HTR-8/SVneo (cell line): Measurements from ENCODE around the gene DOCK4.
A peak's percentile ranks its signal among the peaks of the same experiment; 100 is the strongest.

ENCODE experiments used
- DNase-seq: peaks from one replicate; pipeline ENCODE4 v3.0.0; 2011; ENCODE audit warnings: low spot score, mixed read lengths; ENCODE audit not compliant: insufficient read length
- FAIRE-seq: peaks from 2 replicates; lab custom pipeline; 2011; peaks lifted over from hg19 to GRCh38; lab: Jason Lieb, UNC

The DOCK4 gene

DNA sequence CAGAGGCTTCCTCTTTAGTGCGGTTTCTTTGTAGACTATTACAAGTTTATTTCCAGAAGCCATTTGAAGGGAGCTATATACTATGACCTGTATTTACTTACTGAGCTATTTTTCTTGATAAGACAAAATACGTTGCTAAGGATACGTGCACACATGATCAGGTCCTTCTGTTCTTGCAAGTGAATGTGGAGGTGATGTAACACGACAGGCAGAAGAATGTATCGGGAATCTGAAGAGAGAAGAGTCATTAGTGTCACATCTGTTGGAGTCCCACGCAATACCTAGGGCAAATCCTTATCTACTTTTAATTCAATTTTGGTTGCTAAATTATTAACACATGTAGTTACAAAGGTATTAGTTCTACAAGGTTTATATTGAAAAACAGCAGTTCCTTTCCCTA, 359.3 kb downstream of the DOCK4 start:
- FAIRE-seq, result no peak
- DNase-seq, result no peak

DNA sequence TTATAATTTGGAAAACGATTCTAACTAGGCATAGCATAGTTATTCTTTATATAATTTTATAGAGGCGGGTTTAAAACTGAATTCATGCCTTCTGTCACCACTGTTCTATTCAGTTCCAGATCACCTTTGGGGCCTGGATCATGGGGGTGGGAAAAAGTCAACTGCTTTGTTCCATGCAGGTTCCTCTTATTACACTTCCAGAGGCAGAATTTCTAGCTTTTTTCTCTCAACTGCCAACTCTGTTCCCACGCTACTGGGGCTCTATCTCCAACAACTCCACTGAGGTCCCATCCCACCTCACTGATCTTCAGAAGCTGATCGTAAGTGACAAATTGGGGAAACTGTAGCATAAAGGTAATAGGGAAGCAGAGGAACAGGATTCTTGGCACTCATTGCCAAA, 360.3 kb downstream of the DOCK4 start:
- FAIRE-seq (no peak), DNase-seq (no peak)

DNA sequence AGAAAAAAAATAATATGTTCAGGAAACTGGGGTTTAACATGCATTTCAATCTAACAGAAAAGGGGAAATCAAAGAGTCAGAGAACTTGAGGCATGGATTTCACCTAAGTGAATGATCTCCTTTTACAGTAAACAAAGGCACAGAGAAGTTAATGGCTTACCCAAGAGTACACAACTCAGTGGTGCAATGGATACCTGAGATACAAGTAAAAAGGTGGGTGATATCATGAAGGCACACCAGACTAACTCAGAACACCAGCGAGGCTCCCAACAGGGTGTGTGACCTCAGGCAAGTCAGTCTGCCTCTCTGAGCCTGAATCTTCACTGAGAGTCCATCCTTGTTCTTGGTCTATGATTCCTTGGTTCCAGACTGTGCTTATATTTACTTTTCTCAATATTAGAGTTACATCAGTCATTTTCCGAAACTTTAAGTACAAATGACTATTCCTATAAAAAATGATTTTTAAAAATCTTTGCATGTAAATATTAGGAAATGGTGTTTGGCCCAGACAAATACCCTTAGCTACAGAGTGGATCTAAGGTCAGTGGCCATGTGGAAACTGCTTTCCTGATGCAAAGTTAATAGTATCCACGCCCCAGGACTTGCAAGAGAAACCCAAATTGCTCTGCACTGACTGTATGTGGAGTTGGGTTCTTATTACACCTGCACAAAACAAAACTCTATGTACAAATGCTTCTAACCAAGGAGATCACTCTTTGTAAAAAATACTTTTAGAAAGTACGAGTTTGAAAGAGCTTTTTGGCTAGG, 361.1 kb downstream of the DOCK4 start:
- FAIRE-seq, result no peak
- no peak for DNase-seq

DNA sequence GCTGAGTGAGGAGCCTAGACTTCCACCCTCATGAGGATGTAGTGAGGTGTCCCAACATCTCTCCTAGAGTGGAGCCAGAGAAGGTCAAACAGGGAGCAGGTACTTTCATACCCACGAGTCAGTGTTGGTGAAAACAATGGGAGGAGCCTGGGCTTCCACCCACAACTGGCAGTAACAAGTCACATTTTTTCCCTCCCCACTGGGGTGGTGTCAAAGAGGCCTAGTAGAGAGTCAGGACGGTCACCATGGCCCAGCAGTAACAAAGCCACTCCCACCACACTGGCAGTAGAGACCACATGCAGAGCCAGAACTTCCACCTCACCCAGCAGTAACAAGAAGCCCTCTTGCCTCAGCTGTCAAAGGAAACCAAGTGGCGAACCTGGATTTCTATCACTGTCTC, 363.7 kb downstream of the DOCK4 start:
- DNase-seq (no peak), FAIRE-seq (no peak)

DNA sequence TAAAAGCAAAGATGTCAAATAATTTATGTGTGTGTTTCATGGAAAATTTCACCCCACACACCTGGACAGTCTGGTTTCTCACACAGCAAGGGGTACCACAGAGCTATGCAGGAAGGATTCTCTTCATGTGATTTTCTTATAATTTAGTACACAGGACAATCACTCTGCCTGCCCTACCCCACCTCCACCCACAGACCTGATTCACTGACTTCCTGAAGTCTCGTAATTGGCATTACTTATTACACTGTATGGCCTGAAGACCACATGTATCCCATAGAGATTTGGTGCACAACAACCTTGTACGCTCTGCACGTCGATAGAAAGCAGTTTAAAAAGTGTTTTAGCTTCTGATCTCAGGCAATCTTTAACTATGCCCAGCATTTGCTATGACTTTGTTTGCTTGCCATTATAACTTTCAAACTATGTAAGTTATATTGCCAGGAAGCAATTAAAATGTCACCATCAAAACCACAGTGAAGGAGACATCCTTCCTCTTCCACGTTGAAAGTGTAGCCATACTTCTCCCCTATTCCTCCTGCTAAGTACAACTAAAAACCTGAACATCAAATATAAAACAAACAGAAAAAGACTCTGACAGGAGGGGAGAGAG, 364.5 kb downstream of the DOCK4 start:
- DNase-seq, result no peak
- no peak for FAIRE-seq

DNA sequence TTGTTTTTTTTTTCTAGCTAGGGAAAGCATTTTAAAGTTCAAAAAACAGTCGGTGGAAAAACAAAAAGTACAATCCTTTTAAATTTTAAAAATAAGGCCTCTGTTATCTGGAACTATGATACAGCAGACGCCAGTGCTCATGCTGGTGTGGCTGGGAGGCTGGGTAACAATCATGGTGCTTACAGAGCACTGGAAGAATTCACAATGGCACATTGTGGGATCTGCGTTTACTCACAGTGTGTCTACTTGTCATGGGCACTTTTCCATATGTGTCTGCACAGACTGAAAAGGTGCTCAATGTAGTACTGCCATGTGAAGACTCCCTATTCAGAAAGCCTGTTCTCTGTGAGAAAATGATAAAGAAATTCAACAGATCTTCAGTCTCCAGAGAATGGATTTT, 365.7 kb downstream of the DOCK4 start:
- no peak for DNase-seq
- FAIRE-seq, result no peak

DNA sequence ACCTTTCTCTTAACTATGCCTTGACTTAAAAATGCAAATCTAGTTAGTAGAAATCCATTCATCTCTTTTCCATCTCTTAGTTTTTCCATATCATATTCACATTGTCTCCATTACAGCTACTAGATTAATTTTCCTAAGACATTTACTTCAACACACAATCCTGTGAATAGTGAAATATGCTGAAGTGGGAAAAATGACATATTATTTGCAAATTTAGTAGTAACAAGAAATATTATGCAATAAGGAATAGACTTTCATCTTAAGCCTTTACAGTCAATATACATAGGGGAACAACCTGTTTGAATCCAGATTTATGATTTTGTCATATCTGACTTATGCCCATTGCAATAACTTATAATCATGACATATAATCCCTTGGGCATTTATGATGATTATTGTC, 366.9 kb downstream of the DOCK4 start:
- DNase-seq (no peak), FAIRE-seq (no peak)

DNA sequence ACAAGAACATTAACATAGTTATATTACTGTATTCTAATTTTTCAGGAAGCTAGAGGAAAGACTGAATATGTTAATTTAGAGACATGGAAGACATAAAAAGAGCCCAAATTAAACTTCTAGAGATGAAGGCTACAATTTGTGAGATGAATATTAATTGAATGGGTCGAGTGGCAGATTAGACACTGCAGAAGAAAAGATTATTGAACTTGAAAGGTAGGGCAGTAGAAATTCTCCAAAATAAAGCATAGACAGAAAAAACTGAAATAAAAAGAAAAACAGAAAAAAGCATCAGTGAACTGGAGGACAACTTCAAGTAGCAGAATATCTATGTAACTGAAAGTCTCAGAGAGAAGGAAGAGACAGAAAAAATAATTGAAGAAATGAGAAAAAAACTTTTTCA, 369.6 kb downstream of the DOCK4 start:
- FAIRE-seq, result no peak
- DNase-seq, result no peak

DNA sequence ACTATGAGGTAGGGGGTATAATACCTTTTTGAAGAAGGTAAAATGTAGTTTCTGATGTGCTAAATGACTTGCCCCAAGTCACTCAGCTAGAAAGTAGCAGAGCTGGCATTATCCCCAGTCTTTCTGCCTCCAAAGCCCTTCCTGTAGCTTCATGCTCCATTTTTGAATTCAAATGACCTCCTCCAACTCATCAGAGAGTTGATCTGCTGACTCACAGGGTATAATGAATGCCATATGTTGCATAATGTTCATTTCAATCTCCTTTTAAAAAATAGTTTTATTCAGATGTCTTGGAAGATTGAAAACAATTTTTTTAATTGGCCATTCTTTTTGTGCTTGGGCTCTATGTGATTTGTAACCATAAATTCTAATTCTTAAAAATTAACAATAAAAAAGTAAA, 371.1 kb downstream of the DOCK4 start:
- DNase-seq (peak; percentile 11), FAIRE-seq (no peak)

DNA sequence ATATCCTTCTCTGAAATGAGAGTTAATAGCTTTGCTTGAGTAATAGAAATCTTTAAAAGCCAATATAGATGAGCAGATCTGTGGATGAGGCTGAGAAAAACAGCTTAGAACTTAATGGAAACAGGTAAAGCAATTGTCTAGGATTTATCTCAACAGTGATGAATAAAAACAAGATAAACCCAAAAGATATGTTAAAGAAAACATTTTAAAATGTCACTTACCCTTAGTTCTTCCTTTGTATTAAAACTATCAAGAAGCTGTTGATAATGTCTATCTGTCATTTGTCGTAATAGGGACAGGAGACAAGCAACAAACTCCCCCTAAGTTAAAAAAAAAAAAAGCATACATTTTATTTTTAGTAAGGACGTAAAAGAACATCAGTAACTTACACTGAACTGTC, 371.8 kb downstream of the DOCK4 start:
- no peak for FAIRE-seq
- no peak for DNase-seq

DNA sequence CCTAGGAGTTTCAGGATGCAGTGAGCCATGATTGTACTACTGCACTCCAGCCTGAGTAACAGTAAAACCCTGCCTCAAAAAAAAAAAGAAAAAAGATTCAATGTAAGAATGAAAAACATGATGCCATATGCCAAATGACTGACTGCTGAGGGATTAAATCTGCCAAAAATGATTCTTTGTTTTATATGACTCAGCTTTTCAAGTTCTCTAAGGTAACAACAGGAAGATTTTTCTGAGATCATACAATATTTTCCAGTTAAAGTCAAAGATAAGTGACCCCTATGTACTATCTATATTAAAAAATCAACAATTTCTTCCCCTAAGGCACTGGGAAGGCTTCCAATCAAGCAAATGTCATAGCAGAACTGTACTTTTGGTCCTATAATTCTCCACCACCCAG, 372.7 kb downstream of the DOCK4 start:
- FAIRE-seq (no peak), DNase-seq (no peak)

DNA sequence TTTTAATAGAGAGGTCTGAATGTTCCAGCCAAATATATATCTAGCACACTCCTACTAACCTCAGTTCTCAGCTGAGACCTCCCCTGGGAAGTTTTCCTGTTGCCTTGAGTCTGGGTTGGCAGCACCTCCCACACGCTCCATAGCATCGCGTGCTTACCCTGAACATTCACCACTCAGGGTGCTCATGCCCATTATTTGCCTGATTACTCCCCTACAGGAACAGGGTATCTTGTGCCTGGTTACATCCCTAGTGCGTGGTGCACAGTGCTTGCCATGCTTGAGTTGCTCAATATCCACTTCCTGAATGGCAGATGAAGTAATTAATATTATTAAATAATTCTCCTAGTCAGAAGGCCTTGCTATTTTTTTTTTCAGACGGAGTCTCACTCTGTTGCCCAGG, 374.0 kb downstream of the DOCK4 start:
- FAIRE-seq (no peak), DNase-seq (no peak)

DNA sequence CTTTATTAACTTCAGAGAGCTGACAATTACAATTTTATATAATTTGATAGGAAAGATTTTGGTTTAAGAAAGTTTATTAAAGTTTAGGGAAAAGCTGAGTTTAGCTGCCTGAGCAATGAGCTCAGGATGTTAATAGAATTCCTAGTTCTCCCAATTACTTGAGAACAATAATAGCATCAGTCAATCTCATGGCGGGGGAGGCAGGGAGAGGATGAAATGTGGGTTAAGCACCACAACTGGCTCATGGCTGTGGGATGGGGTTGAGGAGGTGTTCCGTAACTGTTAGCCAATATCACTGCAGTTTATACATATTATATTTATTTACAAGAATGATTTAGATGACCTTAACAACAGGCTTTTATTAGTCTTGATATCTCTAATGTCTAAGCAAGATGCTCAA, 377.0 kb downstream of the DOCK4 start:
- no peak for FAIRE-seq
- no peak for DNase-seq

DNA sequence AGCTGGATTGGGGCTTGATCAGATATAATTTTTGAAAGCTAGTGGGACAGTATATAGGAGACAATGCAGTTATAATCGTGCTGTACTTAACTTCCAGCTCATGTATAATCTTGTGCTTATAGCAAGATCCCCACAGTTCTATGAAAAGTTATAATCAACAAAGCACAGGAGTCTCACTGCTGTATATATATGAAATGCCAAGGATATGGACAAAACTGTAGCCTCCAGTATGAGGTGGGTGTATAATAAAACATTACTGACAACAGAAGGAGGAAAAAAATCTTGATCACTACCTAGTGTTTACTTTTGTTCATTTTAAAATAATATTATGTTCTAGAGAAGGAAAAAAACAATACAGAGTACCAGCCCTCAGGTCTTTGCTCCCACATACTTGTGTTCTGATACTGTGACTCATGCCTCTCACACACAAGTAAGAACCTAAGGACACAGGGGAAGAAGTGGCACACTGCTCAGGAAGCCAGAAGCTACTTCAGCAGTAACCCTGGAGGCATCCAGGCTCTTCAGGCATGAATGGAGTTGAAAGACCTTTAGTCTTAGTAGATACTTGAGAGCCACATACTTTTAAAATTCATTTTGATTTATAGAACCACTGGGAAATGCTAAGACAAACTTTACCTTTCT, 378.2 kb downstream of the DOCK4 start:
- no peak for FAIRE-seq
- no peak for DNase-seq

DNA sequence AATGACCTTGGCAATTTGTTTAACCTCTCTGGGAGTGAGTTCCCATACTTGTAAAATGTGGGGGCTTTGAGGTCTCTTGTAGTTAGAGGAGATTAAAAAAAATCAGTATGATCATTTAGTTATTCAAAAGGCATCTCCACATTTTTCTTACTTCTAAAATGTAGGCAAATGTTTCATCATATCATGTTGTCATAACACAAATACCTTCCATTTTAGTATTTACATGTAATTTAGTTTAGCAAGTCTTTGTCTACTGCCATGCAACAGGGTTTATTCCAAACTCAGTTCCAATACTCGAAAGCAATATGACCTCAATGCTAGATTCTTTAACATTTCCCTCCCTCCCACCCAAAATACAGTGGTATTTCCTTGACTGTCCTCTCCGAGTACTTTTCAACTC, 381.2 kb downstream of the DOCK4 start:
- FAIRE-seq (no peak), DNase-seq (no peak)

DNA sequence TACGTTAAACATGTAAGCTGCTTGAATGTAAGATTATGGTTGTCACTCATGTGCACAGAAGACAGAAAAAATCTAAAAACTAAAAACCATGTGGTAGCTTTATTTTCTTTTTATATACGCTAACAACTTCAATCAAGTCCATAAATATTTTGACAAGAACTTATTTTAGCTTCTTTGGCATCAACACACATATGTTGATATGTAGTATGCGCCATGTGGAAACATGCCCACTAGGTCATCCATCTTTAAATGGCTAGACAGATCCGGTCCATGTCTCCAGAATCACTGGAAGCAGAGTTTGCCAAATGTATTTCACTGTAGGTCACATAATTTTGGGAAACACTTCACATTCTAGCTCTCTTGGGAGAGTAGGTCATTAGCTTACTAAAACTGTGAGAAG, 382.4 kb downstream of the DOCK4 start:
- DNase-seq, result no peak
- no peak for FAIRE-seq

DNA sequence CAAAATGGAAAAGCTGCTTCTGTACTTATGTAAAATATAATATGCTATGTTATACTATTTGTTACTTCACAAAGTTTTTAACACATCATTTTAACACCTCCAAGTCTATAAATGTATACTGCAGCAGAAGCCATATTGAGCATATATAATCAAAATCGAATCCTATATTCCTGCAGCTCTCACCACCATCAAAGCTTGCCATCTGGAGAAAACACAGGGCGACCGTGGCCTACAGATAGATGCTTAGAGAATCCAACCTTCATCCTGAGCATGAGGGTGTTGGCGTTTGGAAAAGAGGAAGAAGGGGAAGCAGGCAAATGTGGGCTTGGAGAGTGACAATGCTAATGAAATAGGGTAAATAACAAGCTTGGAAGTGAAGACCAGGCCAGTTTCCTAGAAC, 385.2 kb downstream of the DOCK4 start:
- FAIRE-seq (no peak), DNase-seq (no peak)

DNA sequence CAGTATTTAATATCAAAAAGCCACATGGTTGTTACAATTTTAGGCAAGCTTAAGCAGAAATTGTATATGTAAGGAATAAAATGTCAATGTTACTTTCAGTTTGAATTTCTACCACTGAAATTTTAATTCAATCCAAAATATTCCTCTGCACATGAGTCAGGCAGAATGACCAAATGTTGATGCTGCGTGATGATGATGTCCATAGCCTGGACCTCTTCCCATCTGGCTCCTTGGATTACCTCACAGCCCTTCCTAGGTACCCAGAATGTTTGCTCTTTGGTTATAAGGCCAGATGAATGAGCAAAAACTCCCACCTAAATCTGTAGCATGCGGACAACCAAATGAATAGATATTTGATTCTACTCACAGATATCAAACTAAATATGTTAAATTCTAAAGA, 385.6 kb downstream of the DOCK4 start:
- DNase-seq (no peak), FAIRE-seq (no peak)

DNA sequence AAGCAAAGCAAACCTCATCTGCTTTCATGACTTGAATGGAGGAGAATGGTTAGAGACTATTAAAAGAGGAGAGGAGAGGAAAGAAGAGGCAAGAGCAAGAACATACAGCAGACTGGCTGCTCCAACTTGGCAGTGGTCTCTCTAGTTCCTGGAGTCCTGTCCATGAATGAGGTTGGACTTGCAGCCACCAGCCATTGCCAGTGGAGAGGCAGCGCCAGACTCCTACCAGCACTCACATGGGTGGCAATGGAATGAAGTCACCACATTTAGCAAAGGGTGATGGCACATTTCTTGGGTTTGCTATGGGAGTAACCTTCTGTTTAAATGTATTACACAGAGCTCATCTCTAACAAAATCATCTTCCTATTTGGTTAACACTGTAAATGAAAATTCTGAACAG, 386.1 kb downstream of the DOCK4 start:
- DNase-seq (no peak), FAIRE-seq (no peak)

DNA sequence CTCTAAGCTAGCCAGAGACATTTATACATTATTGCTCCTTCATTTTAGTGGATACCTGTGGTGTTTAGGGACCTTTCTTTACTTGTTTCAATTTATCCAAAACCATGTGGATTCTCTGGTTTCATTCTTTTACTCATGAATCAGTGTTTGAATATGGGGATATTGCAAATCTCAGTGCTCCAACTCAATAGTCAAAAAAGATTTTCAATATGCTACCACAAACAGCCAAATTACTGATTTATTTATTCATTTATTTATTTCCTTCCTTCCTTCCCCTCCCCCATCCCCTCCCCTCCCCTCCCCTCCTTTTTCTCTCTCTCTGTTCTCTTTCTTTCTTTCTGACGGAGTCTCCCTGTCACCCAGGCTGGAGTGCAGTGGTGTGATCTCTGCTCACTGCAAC, 390.8 kb downstream of the DOCK4 start:
- DNase-seq, result no peak
- FAIRE-seq, result no peak

DNA sequence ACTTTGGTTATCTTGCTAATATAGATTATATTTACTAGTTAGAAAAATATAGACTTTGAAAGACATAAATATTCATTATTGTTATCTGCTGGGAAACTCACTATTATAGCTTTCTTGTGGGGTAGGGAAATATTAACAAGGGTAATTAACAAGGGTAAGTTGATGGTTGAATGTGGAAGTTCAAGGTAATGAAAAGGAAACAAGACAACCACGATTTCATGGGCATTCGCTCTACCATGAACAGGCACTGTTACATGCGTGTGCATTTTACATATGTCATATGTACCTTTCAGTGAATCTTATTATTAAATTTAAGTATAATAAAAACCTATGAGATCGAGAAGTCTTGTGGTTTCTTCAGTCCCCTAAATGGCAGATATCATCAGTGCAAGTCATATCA, 392.9 kb downstream of the DOCK4 start:
- no peak for FAIRE-seq

DNA sequence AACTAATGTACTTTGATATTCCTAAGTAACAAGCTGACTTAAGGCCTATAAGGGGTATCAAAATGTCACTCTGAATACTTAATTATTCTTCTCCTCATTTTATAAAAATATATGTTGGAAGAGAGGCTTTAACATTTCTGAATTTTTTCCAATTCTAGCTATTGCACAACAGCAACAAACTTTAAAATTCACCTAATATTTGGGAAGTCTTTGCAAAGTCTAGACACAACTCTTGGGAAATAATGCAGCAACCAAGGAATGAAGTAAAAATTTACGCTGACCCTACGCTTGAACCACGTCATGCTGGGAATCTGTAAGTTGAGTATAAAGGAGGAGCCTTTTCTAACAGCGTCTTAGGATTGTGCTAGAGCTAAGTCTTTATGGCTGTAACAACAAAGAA, 400.0 kb downstream of the DOCK4 start:
- FAIRE-seq (no peak), DNase-seq (no peak)

More for the DNA sequence above, 392.9 kb downstream of the DOCK4 start:
- DNase-seq, result no peak
